ENCODE results near the gene FUBP1.
A peak's percentile ranks its signal among the peaks of the same experiment; 100 is the strongest.
"Not testable (repeated sequence)": the region's sequence is repeated elsewhere in the genome, so short reads cannot be mapped to it uniquely, and the experiment has no call there.

The FUBP1 gene

DNA sequence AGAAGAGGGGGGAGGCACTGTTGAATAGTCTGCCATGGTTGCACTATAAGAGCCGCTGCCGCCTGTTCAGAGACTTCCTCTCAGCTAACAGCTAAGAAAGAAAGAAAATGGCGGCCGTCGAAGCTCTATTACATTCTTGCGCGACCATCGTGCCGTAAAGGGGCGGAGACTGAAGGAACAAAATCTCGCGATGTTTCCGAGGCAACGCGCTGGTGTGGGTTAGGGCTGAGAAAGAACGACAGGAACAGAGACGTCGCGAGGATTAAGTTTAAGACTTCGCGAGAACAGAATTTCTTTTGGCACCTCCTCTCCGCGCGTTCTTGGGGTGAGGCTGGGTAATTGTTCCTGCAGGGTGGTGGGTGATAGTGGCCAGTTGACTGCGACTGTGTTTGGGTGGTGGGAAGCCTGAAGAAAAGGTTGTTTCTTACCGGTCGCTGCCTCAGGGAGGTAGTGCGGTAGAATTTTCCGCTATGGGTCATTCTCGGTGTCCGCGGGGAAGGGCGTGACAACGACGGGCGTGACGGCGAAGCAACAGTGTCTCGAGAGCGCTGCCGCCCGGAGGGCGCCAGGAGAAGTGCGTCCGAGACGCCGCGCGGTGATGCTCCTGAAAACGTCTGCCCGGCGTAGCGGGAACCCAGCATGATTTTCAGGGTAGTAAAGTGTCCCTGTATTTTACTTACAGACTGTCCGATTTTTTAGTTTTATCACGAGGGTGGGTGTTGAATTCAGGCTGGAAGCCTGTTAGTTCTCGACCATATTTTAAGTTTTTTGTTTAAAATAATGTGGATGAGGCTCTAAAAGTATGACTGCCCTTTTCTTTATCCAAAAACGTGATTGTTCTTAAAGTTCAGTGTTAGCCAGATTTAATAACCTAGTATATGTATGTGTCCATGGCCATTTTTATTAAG lies at the start of gene FUBP1:
FUBP1 (minus strand) TSS at position 104 of the 908 bp plus-strand sequence; CDS start at position 36, 68 bp downstream.
- peak within 1 kb of the TSS; percentile 88 for H3K4me3 ChIP-seq (ENCODE audit: control insufficient read depth, low read depth, low read length)
- TF ChIP-seq, protein P1, sequence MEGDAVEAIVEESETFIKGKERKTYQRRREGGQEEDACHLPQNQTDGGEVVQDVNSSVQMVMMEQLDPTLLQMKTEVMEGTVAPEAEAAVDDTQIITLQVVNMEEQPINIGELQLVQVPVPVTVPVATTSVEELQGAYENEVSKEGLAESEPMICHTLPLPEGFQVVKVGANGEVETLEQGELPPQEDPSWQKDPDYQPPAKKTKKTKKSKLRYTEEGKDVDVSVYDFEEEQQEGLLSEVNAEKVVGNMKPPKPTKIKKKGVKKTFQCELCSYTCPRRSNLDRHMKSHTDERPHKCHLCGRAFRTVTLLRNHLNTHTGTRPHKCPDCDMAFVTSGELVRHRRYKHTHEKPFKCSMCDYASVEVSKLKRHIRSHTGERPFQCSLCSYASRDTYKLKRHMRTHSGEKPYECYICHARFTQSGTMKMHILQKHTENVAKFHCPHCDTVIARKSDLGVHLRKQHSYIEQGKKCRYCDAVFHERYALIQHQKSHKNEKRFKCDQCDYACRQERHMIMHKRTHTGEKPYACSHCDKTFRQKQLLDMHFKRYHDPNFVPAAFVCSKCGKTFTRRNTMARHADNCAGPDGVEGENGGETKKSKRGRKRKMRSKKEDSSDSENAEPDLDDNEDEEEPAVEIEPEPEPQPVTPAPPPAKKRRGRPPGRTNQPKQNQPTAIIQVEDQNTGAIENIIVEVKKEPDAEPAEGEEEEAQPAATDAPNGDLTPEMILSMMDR (conservative IDR thresholded peaks at IDR 0.05; ENCODE audit: control insufficient read depth, insufficient read depth, low read depth, low read length), result peak; percentile 57

DNA sequence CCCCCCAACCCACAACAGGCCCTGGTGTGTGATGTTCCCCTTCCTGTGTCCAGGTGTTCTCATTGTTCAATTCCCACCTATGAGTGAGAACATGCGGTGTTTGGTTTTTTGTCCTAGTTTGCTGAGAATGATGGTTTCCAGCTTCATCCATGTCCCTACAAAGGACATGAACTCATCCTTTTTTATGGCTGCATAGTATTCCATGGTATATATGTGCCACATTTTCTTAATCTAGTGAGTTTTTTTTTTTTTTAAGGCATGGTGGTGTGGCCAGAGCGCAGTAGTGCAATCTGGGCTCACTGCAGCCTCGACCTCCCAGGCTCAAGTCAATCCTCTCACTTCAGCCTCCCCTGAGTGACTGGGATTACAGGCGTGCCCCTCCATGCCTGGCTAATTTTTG lies 42.3 kb upstream of the FUBP1 start:
- not testable (repeated sequence) for DNase-seq (ENCODE audit: low read depth); H3K4me3 ChIP-seq (ENCODE audit: control insufficient read depth, low read depth, low read length)

More for the DNA sequence above, at the start of gene FUBP1:
- peak; percentile 100 for DNase-seq (ENCODE audit: low read depth)

- TF ChIP-seq, protein P1 (conservative IDR thresholded peaks at IDR 0.05; ENCODE audit: control insufficient read depth, insufficient read depth, low read depth, low read length), result no peak
- no peak for DNase-seq (ENCODE audit: low read depth)
Measured at GRCh38 chr1:78019024-78019423, 40.2 kb upstream of the FUBP1 start.

GRCh38 chr1:78015148-78015547 lies 36.3 kb upstream of the FUBP1 start:
- no peak for DNase-seq (ENCODE audit: low read depth)
- no peak overlapping the region for H3K4me3 ChIP-seq (ENCODE audit: control insufficient read depth, low read depth, low read length)
- TF ChIP-seq, protein P1 (conservative IDR thresholded peaks at IDR 0.05; ENCODE audit: control insufficient read depth, insufficient read depth, low read depth, low read length), result no peak

More at GRCh38 chr1:78019024-78019423, 40.2 kb upstream of the FUBP1 start:
- H3K4me3 ChIP-seq (ENCODE audit: control insufficient read depth, low read depth, low read length), result no peak overlapping the region

DNA sequence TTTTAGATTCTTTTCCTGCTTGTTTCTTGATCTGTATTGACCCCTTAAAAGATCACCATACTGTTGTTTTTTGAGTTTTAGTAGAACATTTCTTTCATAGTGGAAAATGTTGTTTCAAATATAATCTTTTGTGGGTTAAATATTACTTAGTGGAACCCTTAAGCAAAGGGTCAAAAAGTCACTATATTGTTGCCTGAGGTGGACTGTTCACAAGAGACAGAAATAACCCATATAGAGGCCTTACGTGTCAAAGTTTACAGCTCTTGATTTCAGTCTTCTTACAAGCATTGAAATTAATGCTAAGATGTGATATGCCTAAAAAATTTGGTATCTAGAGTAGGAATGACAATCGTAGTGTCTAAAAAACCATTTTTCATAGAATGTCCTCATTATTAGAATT lies 32.2 kb upstream of the FUBP1 start:
- TF ChIP-seq, protein P1 (conservative IDR thresholded peaks at IDR 0.05; ENCODE audit: control insufficient read depth, insufficient read depth, low read depth, low read length), result no peak
- no peak overlapping the region for H3K4me3 ChIP-seq (ENCODE audit: control insufficient read depth, low read depth, low read length)
- DNase-seq (ENCODE audit: low read depth), result no peak

- TF ChIP-seq, protein P1 (conservative IDR thresholded peaks at IDR 0.05; ENCODE audit: control insufficient read depth, insufficient read depth, low read depth, low read length), result no peak
- peak; percentile 50 for DNase-seq (ENCODE audit: low read depth)
- H3K4me3 ChIP-seq (ENCODE audit: control insufficient read depth, low read depth, low read length), result peak overlapping the region; percentile 82
Measured at GRCh38 chr1:78009836-78010235, 31.0 kb upstream of the FUBP1 start.

GRCh38 chr1:78009276-78009675 lies 30.4 kb upstream of the FUBP1 start:
- peak overlapping the region; percentile 82 for H3K4me3 ChIP-seq (ENCODE audit: control insufficient read depth, low read depth, low read length)
- DNase-seq (ENCODE audit: low read depth), result no peak
- TF ChIP-seq, protein P1 (conservative IDR thresholded peaks at IDR 0.05; ENCODE audit: control insufficient read depth, insufficient read depth, low read depth, low read length), result no peak
